Mucosa of rectum (tissue), 2 donors: ENCODE data around the gene SYCN.

Experiments used
- H3K27ac ChIP-seq, 2 donors: one replicate each; pipeline ENCODE4 v1.7.0; 2013; ENCODE audit warnings: inconsistent platforms in 2 of 2, low read depth in 2 of 2, low read length in 2 of 2
- H3K27me3 ChIP-seq, 2 donors: one replicate each; pipeline ENCODE4 v1.7.0; 2013; ENCODE audit warnings: low read length in 2 of 2; ENCODE audit not compliant: control insufficient read depth in 2 of 2, insufficient read depth in 2 of 2
- H3K36me3 ChIP-seq, 2 donors: one replicate each; pipeline ENCODE4 v1.7.0; 2013; ENCODE audit warnings: low read length in 2 of 2; ENCODE audit not compliant: control insufficient read depth in 2 of 2, insufficient read depth in 2 of 2
- H3K4me1 ChIP-seq, 2 donors: one replicate each; pipeline ENCODE4 v1.7.0; 2013; ENCODE audit warnings: low read length in 2 of 2, mild to moderate bottlenecking in 1 of 2; ENCODE audit not compliant: control insufficient read depth in 2 of 2, insufficient read depth in 2 of 2
- H3K4me3 ChIP-seq, 2 donors: one replicate each; pipeline ENCODE4 v1.7.0; 2013; ENCODE audit warnings: low read length in 2 of 2
- H3K9ac ChIP-seq, 2 donors: one replicate each; pipeline ENCODE4 v1.7.0; 2013; ENCODE audit warnings: low read length in 2 of 2, low read depth in 1 of 2, mild to moderate bottlenecking in 1 of 2
- H3K9me3 ChIP-seq, 2 donors: one replicate each; pipeline ENCODE4 v1.7.0; 2013; ENCODE audit warnings: low read length in 2 of 2; ENCODE audit not compliant: control insufficient read depth in 2 of 2
- donor health status: healthy.
- donor health status: Normal muscosa, but diverticular disease.

Gene SYCN

GRCh38 chr19:39164289-39164688, 39.8 kb downstream of the SYCN start:
- Histone ChIP-seq H3K4me1 (peaks cover 12 to 20% of the 10 kb centered on the region in 2 donors), H3K36me3 (peaks cover 0 to 3% of the 10 kb centered on the region in 2 donors)

GRCh38 chr19:39163621-39164020, 40.4 kb downstream of the SYCN start:
- H3K4me1 ChIP-seq, result peaks cover 12 to 20% of the 10 kb centered on the region in 2 donors
- no peak overlapping the region for H3K9ac ChIP-seq
- H3K27me3 ChIP-seq, result no peaks in the 10 kb centered on the region
- H3K4me3 ChIP-seq, result no peak overlapping the region
- H3K36me3 ChIP-seq, result peaks cover 0 to 5% of the 10 kb centered on the region in 2 donors
- no peak overlapping the region for H3K27ac ChIP-seq
- H3K9me3 ChIP-seq, result no peaks in the 10 kb centered on the region

More at GRCh38 chr19:39164289-39164688, 39.8 kb downstream of the SYCN start:
- Histone ChIP-seq H3K27me3 (no peaks in the 10 kb centered on the region), H3K9ac (no peak overlapping the region), H3K27ac (no peak overlapping the region), H3K4me3 (no peak overlapping the region), H3K9me3 (no peaks in the 10 kb centered on the region)

GRCh38 chr19:39162441-39163043, 41.5 kb downstream of the SYCN start:
- H3K27me3 ChIP-seq, result no peaks in the 10 kb centered on the region
- peaks cover 11 to 23% of the 10 kb centered on the region in 2 donors for H3K4me1 ChIP-seq
- H3K9me3 ChIP-seq, result no peaks in the 10 kb centered on the region
- no peak overlapping the region for H3K9ac ChIP-seq
- no peak overlapping the region for H3K4me3 ChIP-seq
- peaks cover 0 to 5% of the 10 kb centered on the region in 2 donors for H3K36me3 ChIP-seq
- no peak overlapping the region for H3K27ac ChIP-seq

- no peak overlapping the region for H3K27ac ChIP-seq
- H3K4me3 ChIP-seq, result no peak overlapping the region
- no peak overlapping the region for H3K9ac ChIP-seq
Measured at GRCh38 chr19:39160889-39161672, 43.0 kb downstream of the SYCN start.

GRCh38 chr19:39160523-39160861, 43.6 kb downstream of the SYCN start:
- H3K4me1 ChIP-seq, result peaks cover 6 to 21% of the 10 kb centered on the region in 2 donors
- no peak overlapping the region for H3K9ac ChIP-seq
- no peak overlapping the region for H3K4me3 ChIP-seq

More at GRCh38 chr19:39160889-39161672, 43.0 kb downstream of the SYCN start:
- Histone ChIP-seq H3K9me3 (no peaks in the 10 kb centered on the region), H3K4me1 (peaks cover 2 to 19% of the 10 kb centered on the region in 2 donors), H3K27me3 (no peaks in the 10 kb centered on the region), H3K36me3 (peaks cover 0 to 5% of the 10 kb centered on the region in 2 donors)

GRCh38 chr19:39158646-39159260, 45.3 kb downstream of the SYCN start:
- Histone ChIP-seq H3K27ac (no peak overlapping the region), H3K4me1 (peaks cover 16 to 34% of the 10 kb centered on the region in 2 donors)

More at GRCh38 chr19:39160523-39160861, 43.6 kb downstream of the SYCN start:
- Histone ChIP-seq H3K27ac (no peak overlapping the region), H3K9me3 (no peaks in the 10 kb centered on the region), H3K36me3 (peaks cover 0 to 5% of the 10 kb centered on the region in 2 donors), H3K27me3 (no peaks in the 10 kb centered on the region)

GRCh38 chr19:39157997-39158389, 46.1 kb downstream of the SYCN start:
- Histone ChIP-seq H3K36me3 (peaks cover 0 to 5% of the 10 kb centered on the region in 2 donors), H3K4me1 (peaks cover 16 to 35% of the 10 kb centered on the region in 2 donors), H3K27ac (no peak overlapping the region), H3K27me3 (no peaks in the 10 kb centered on the region), H3K9ac (no peak overlapping the region), H3K9me3 (no peaks in the 10 kb centered on the region), H3K4me3 (no peak overlapping the region)

More at GRCh38 chr19:39158646-39159260, 45.3 kb downstream of the SYCN start:
- Histone ChIP-seq H3K36me3 (peaks cover 0 to 5% of the 10 kb centered on the region in 2 donors), H3K4me3 (no peak overlapping the region), H3K9ac (no peak overlapping the region), H3K27me3 (no peaks in the 10 kb centered on the region), H3K9me3 (no peaks in the 10 kb centered on the region)

- H3K9ac ChIP-seq, result no peak overlapping the region
- peaks cover 0 to 5% of the 10 kb centered on the region in 2 donors for H3K36me3 ChIP-seq
- H3K9me3 ChIP-seq, result no peaks in the 10 kb centered on the region
- no peaks in the 10 kb centered on the region for H3K27me3 ChIP-seq
- no peak overlapping the region for H3K27ac ChIP-seq
- H3K4me1 ChIP-seq, result peaks cover 16 to 35% of the 10 kb centered on the region in 2 donors
- H3K4me3 ChIP-seq, result no peak overlapping the region
Measured at GRCh38 chr19:39157275-39157996, 46.6 kb downstream of the SYCN start.

- peaks cover 16 to 35% of the 10 kb centered on the region in 2 donors for H3K4me1 ChIP-seq
- H3K4me3 ChIP-seq, result peak overlapping the region in 1 of 2 donors; percentile 2
- no peaks in the 10 kb centered on the region for H3K27me3 ChIP-seq
- no peak overlapping the region for H3K27ac ChIP-seq
- peaks cover 0 to 5% of the 10 kb centered on the region in 2 donors for H3K36me3 ChIP-seq
- H3K9me3 ChIP-seq, result no peaks in the 10 kb centered on the region
- H3K9ac ChIP-seq, result no peak overlapping the region
Measured at GRCh38 chr19:39156326-39157230, 47.5 kb downstream of the SYCN start.
